SKM-1 (cell line): Measurements from ENCODE around the gene DRD3.

Source experiments
- DNase-seq: peaks from one replicate; lab custom pipeline; 2025; ENCODE audit not compliant: unreplicated experiment; lab: John Stamatoyannopoulos, UW

The DRD3 gene

GRCh38 chr3:114178770-114179368 is at the start of gene DRD3:
TSS of gene DRD3 (minus strand) at chr3:114179052. CDS start at chr3:114171992, 7,060 bp downstream.
- no peak for DNase-seq

GRCh38 chr3:114227076-114227475 is 48.2 kb upstream of the DRD3 start:
- no peak for DNase-seq

GRCh38 chr3:114226313-114226712 is 47.5 kb upstream of the DRD3 start:
- DNase-seq, result no peak

GRCh38 chr3:114223143-114223542 is 44.3 kb upstream of the DRD3 start:
- DNase-seq, result no peak

GRCh38 chr3:114221881-114222264 is 43.0 kb upstream of the DRD3 start:
- no peak for DNase-seq

GRCh38 chr3:114221165-114221880 is 42.5 kb upstream of the DRD3 start:
- no peak for DNase-seq

GRCh38 chr3:114219741-114220140 is 40.9 kb upstream of the DRD3 start:
- no peak for DNase-seq

- DNase-seq, result no peak
Measured at GRCh38 chr3:114218578-114219185, 39.8 kb upstream of the DRD3 start.

GRCh38 chr3:114218006-114218405 is 39.2 kb upstream of the DRD3 start:
- no peak for DNase-seq

GRCh38 chr3:114217266-114217665 is 38.4 kb upstream of the DRD3 start:
- no peak for DNase-seq

GRCh38 chr3:114216186-114216970 is 37.5 kb upstream of the DRD3 start:
- no peak for DNase-seq

- no peak for DNase-seq
Measured at GRCh38 chr3:114214542-114215341, 35.9 kb upstream of the DRD3 start.

GRCh38 chr3:114213627-114214541 is 35.0 kb upstream of the DRD3 start:
- peak; percentile 6 for DNase-seq

GRCh38 chr3:114213292-114213626 is 34.4 kb upstream of the DRD3 start:
- DNase-seq, result no peak

GRCh38 chr3:114212646-114213045 is 33.8 kb upstream of the DRD3 start:
- no peak for DNase-seq

GRCh38 chr3:114207768-114208167 is 28.9 kb upstream of the DRD3 start:
- DNase-seq, result no peak

GRCh38 chr3:114206342-114206741 is 27.5 kb upstream of the DRD3 start:
- DNase-seq, result no peak

- DNase-seq, result no peak
Measured at GRCh38 chr3:114205541-114205940, 26.7 kb upstream of the DRD3 start.

- DNase-seq, result no peak
Measured at GRCh38 chr3:114194750-114195149, 15.9 kb upstream of the DRD3 start.

GRCh38 chr3:114192136-114192535 is 13.3 kb upstream of the DRD3 start:
- DNase-seq, result no peak
